GM21360 (cell line): ENCODE data around the gene NLN.
A peak's percentile ranks its signal among the peaks of the same experiment; 100 is the strongest.
"Not testable (repeated sequence)": the region's sequence is repeated elsewhere in the genome, so short reads cannot be mapped to it uniquely, and the experiment has no call there.

Experiments used
- ATAC-seq: cut with Tn5 transposase; IDR thresholded peaks from one replicate; pipeline ENCODE4 v1.9.1; 2021; ENCODE audit warnings: mild to moderate bottlenecking, moderate library complexity; ENCODE audit not compliant: unreplicated experiment

NLN gene

DNA sequence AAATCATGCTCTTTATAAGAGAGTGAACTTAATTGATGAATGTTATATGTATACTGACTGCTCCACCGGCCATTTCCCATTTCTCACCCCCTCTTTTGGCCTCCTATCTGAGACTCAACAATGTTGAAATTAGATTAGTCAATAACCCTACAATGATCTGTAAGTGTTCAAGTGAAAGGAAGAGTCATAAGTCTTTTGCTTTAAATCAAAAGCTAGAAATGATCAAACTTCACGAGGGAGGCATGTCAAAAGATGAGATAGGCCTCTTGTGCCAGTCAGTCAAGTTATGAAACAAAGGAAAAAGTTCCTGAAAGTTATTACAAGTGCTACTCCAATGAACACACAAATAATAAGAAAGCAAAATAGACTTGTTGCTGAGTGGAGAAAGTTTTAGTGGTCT lies 83.1 kb downstream of the NLN start:
- no peak for ATAC-seq

DNA sequence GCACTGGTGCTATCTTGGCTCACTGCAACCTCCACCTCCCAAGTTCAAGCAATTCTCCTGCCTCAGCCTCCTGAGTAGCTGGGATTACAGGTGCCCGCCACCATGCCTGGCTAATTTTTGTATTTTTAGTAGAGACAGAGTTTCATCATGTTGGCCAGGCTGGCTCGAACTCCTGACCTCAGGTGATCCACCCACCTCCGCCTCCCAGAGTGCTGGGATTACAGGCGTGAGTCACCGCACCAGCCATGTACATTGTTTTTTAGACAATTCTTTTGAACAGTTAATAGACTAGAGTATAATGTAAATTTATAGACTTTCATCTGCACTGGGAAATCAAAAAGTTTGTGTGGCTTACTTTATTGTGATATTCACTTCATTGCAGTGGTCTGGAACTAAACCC lies 85.5 kb downstream of the NLN start:
- not testable (repeated sequence) for ATAC-seq

DNA sequence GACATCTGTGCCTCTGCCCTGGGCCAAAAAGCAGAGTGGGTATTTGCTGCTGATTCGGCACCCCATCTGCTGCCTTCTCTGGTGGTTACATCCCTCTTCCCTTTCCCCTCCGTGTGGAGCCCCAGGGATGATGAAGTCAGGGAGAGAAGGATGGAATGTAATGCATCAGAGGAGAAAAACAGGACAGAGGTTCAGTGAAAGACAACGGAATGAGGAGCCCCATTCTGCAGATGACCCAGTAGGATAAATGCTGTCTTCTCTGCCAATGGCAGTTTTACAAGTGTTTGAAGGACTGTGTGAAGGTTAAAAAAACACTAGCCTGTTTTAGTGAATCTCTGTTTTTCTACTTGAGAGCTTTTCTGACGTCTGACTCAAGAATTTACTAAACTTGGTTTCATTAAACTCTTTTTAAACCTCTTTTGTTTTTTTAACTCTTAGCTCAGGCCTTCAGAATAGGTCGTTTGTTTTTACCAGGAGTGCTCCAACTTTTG lies 86.3 kb downstream of the NLN start:
- ATAC-seq: no peak

- no peak for ATAC-seq
Observed at GRCh38 chr5:65808818-65809217, 86.8 kb downstream of the NLN start.

DNA sequence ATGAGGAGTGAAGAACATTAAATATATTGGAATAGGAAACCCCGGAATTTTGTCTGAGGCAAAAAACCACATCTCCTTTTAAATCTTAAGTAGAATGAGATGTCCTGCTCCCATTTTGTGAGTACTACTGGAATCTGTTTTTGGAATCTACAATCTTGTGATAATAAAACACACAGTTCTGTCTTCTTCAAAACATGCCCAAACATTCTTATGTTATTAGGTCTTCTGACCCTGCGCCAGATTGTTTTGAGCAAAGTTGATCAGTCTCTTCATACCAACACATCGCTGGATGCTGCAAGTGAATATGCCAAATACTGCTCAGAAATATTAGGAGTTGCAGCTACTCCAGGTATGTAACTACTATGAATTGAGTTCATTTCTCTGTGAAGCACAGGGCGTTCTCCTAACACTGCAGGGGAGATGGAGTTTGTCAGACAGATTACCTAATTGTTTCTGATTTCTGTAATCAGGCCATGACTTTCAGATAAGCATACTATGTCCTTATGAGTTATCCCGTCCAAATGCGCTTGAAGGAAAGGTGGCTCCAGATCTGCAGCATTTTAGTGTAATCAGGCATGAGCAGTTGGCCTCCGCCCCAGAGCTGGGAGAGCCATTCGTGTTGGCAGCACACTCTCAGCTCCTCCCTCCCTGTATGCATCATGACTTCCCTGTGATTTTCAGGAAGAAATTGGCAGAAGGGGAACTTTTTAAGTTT lies 88.0 kb downstream of the NLN start:
- no peak for ATAC-seq

DNA sequence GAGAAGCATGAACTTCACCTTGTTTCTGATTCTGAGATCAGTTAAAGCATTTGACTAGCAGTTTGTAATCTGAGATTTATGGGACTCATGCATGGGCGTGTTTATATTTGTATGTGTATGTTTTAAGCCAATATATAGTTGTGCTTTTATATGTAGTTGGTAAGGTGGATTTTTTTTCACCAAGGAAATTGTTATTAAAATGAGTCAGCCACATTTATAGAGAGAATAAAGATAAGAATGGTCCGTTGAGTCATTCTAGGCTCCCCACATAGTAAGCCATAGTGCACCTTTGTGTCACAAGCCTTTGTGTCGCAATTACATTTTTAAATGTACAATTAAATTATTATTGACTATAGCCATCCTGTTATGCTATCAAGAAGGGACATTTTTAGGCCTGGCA lies 89.0 kb downstream of the NLN start:
- ATAC-seq: no peak

- no peak for ATAC-seq
Observed at GRCh38 chr5:65811885-65812284, 89.9 kb downstream of the NLN start.

DNA sequence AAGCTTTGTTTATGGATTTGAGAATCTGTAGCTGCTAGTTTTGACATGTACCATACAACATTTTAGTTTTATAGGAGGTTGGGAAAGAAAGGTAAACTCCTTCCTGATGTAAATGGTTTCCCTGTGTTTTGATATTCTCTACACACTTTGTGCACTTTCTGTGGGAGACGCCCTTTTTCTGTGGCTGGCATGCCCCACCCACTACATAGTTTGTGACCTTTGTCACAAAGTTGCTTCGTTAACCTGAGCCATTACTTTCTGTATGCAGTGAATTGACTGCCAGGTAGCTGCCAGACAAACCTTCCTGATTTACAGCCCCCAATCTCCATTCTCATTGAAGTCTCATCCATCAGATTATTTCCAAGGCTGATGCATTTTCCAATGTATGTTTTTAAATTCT lies 90.6 kb downstream of the NLN start:
- ATAC-seq: no peak

GRCh38 chr5:65813174-65813573 lies 91.2 kb downstream of the NLN start:
- ATAC-seq: no peak

- no peak for ATAC-seq
Observed at GRCh38 chr5:65815161-65815560, 93.2 kb downstream of the NLN start.

- no peak for ATAC-seq
Observed at GRCh38 chr5:65816729-65817128, 94.7 kb downstream of the NLN start.

- ATAC-seq: no peak
Observed at GRCh38 chr5:65817931-65818330, 95.9 kb downstream of the NLN start.

- ATAC-seq: no peak
Observed at GRCh38 chr5:65818592-65818991, 96.6 kb downstream of the NLN start.

- ATAC-seq: no peak
Observed at GRCh38 chr5:65819215-65819904, 97.4 kb downstream of the NLN start.

DNA sequence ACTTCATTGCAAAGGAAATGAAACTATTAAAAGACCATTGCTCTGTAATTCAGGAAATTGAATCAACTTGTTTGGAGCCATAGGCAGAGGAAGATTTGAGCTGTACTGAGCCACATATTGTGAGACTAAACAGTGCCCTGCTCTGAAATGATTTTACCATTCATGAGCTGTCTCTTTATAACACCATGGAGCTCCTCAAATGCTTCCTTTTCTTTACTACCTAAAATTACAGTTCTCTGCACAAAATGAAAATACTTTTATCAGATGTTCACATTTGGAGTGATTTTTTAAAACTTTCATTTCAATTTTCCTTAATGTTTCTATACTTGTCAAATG lies 97.9 kb downstream of the NLN start:
- ATAC-seq: no peak

DNA sequence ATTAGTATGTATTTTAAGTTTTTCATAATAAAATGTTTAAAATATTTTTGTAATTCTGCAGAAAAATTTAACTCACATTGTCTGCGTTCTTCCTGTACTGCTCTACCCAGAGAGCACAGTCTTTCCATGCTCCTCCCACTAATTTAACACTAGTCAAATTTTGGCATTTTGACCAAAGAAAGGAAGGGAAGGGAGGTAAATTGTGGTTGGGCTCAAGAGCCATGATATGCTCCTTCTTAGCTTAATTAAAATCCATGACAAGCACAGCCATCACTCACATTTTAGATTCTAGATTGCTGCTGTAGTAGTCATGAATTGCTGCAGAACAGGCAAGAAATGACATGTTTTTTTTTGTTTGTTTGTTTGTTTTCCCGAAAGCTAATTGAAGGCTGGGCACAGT lies 98.4 kb downstream of the NLN start:
- no peak for ATAC-seq

DNA sequence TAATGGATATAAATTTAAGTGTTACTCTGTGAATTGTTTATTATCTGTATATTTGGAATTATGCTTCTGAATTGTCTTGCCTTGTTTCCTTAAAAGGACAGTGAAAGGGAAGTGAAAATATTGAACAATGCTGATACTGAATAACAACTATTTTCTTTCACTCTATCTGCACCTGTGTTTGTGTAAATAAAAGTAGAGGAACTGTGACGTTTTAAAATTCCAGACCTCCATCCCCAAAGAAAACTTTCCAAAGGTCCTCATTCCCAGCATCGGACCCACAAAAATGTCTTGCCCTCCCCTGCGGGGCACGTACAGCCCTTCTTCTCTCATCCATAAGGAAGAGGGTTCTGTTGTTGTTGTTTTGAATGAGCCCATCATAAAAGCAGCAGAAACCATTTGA lies 100.0 kb downstream of the NLN start:
- peak; percentile 46 for ATAC-seq

- ATAC-seq: no peak
Observed at GRCh38 chr5:65822710-65823109, 100.7 kb downstream of the NLN start.

GRCh38 chr5:65823204-65823603 lies 101.2 kb downstream of the NLN start:
- no peak for ATAC-seq

DNA sequence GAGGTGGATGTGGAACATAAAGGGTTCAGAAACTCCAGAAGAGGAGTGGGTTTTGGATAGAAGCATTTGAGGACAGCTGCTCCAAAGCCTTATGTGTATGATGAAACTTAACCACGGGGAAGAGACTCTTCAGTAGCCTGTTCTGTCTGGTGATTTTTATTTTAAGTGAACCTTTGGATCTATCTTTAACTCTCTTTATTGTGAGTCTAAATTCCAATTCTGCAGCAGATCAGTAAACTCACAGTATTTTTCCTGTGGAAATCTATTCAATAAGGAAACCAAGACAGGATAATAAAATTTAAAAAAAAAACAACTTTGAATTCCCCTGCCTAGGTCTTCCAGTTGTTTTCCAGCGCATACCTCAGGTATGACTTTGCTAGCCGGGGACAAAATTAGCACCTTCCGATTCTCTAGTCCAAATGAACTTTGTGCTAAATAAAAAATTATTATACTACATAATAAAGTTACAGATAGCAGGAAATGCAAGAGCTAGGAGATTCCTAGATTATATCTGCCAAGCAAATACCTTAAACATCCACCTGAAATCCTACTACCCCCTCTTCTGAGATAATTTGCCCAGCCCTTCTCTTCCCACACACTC lies 101.9 kb downstream of the NLN start:
- no peak for ATAC-seq

DNA sequence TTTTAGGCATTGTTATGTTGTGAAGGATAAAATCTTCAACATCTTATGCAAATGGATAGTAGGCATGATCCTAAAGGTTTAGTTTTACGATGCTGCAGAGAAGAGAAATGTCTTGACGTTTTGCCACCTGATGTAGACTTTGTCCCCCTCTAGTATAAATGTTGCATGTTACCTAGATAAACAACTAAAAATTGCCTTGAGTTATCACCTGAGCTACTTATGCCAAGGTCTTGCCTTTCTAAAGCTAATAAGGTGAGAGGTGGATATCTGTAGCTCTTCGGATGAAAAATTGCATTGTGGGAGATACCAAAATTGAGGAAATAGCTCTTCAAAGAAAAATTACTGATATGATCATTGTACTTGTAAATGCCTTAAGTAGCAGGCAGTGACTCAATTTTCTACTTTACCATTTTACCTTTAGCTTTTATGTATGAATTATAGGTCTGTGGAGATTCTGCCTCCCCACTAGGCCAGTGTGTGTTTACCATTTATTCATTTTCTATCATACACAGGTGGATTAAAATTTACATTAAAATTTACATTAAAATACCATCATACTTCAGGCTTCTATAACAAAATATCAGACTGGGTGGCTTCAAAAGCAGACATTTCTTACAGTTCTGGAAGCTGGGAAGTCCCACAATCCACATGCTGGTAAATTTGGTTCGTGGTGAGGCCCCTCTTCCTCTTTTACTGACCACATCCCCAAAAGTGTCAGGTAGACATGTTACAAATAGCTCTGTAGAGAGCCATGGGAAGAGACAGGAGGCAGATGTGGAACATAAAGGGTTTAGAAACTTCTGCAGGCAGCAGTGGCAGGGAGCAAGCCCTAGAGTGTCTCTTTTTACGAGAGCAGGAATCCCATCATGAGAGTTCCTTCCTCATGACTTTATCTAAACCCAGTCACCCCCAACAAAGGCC lies 103.7 kb downstream of the NLN start:
- ATAC-seq: peak; percentile 52
